ENCODE data around the gene DPY19L3. TPM values are rescaled to one million over a fixed set of nuclear protein-coding genes. Genes with fewer than 3 reads are reported as not detected.

Gene DPY19L3
- total and polyA plus RNA-seq, 2 donors from 2014 or later, result 4.7 to 36.7 TPM

Other genes starting within 250 kb of the DPY19L3 start
- 23.5 TPM for gene ZNF507, start 60.2 kb upstream of the DPY19L3 start, total RNA-seq
- 3.4 TPM for gene ZNF507, start 60.2 kb upstream of the DPY19L3 start, polyA plus RNA-seq (ENCODE audit: insufficient read depth, low read depth, low replicate concordance)
- gene PDCD5, start 175.4 kb downstream of the DPY19L3 start, total RNA-seq, result 62.6 TPM
- 116 TPM for gene PDCD5, start 175.4 kb downstream of the DPY19L3 start, polyA plus RNA-seq (ENCODE audit: insufficient read depth, low read depth, low replicate concordance)